Thyroid gland (tissue), 4 donors: ENCODE data around the gene LENG9.

Experiments used
- CTCF ChIP-seq, 6 experiments: fragments of 200-600 bp in 3 of 6; fragments of 450-650 bp in 3 of 6; sonication (generic) in 3 of 6; IDR thresholded peaks; one replicate each; pipeline ENCODE4 v1.5.1; 2016 to 2019; ENCODE audit warnings: antibody characterized with exemption in 6 of 6, mild to moderate bottlenecking in 2 of 6, inconsistent platforms in 1 of 6, moderate library complexity in 1 of 6
- POLR2A ChIP-seq, 2 donors: fragments of 450-650 bp; IDR thresholded peaks; one replicate each; pipeline ENCODE4 v1.6.1; 2017; ENCODE audit warnings: antibody characterized with exemption in 2 of 2, mild to moderate bottlenecking in 2 of 2, moderate library complexity in 1 of 2

- no peak for TF ChIP-seq CTCF (IDR thresholded peaks at IDR 0.05)
- no peak for TF ChIP-seq POLR2A (IDR thresholded peaks at IDR 0.05)
Observed at GRCh38 chr19:54436628-54437252, 26.8 kb downstream of the LENG9 start.
